Adrenal gland (tissue), 12 donors: Measurements from ENCODE around the gene PRR33. TPM values are rescaled to one million over a fixed set of nuclear protein-coding genes. Genes with fewer than 3 reads are reported as not detected.

Source experiments
- DNase-seq, 7 donors: peaks; one replicate each; pipeline ENCODE4 v3.0.0-alpha.2; 2019 to 2020
- H3K27ac ChIP-seq, 5 donors: fragments of 200-600 bp; sonication (generic) in 4 of 5; 1 replicate in 3 of 5; 2 replicates in 2 of 5; pipeline versions ENCODE4 v1.5.1 to v1.8.0; 2016 to 2020; ENCODE audit warnings: mild to moderate bottlenecking in 1 of 5
- H3K27me3 ChIP-seq: fragments of 200-600 bp; 2 replicates; pipeline ENCODE4 v1.8.0; 2021
- H3K36me3 ChIP-seq, 2 donors: fragments of 200-600 bp; replicated peaks in 1 of 2; 1 replicate in 1 of 2; 2 replicates in 1 of 2; pipeline versions ENCODE4 v1.5.1 to v1.8.0; 2018 to 2022
- H3K4me1 ChIP-seq, 2 donors: fragments of 200-600 bp; replicated peaks in 1 of 2; 1 replicate in 1 of 2; 2 replicates in 1 of 2; pipeline versions ENCODE4 v1.5.1 to v1.8.0; 2018 to 2021
- H3K4me3 ChIP-seq, 4 donors: fragments of 200-600 bp; sonication (generic) in 3 of 4; one replicate each; pipeline ENCODE4 v1.5.1; 2016 to 2018
- H3K9me3 ChIP-seq, 3 donors: fragments of 200-600 bp; sonication (generic) in 1 of 3; replicated peaks in 1 of 3; 1 replicate in 2 of 3; 2 replicates in 1 of 3; pipeline versions ENCODE4 v1.5.1 to v1.8.0; 2016 to 2021
- POLR2A ChIP-seq, 2 donors: fragments of 450-650 bp; IDR thresholded peaks; one replicate each; pipeline ENCODE4 v1.6.1; 2017; ENCODE audit warnings: antibody characterized with exemption in 2 of 2, mild to moderate bottlenecking in 2 of 2, moderate library complexity in 1 of 2
- WGBS, 4 donors: extraction: QIAGEN DNeasy Blood & Tissue Kit in 2 of 4; methylation state at CpG; one replicate each; pipeline versions ENCODE4 v1.1.5 to v1.1.7; 2013 to 2017; 5-methylcytosine and 5-hydroxymethylcytosine counted together
- intact Hi-C, 2 donors: fragments of 100-400 bp; cut with DNase I; formaldehyde crosslinking; loops; one replicate each; pipeline versions ENCODE4 v1.14.1 to v1.15.0; 2022 to 2023
- polyA plus RNA-seq, 3 donors: library from polyadenylated mRNA; stranded (reverse); fragments of 200-250 nt in 2 of 3; fragments of 350-450 nt in 1 of 3; fragmentation: Illumina TruSeq in 1 of 3; extraction: RNeasy Lipid Tissue Mini Kit (QIAGEN cat#74804) in 1 of 3; gene quantifications; one replicate each; pipeline ENCODE4 v1.2.3, GENCODE V29; 2013 to 2014
- total RNA-seq, 9 donors: library from RNA; depleted of rRNA in 4 of 9; stranded (reverse); fragments of >200 nt in 4 of 9; fragments of 120-200 nt in 1 of 9; fragmentation: NEBNext Ultra II Directional in 1 of 9; extraction: Animal tissue kit (Norgen Biotek cat#: 25700) in 1 of 9; gene quantifications; one replicate each; pipeline versions ENCODE4 v1.1.0 to v1.2.4, GENCODE V29; 2013 to 2023
- TF ChIP-seq, protein P1 (sequence below), 6 experiments: fragments of 450-650 bp in 4 of 6; fragments of 200-600 bp in 2 of 6; sonication (generic) in 1 of 6; IDR thresholded peaks; 1 replicate in 5 of 6; 2 replicates in 1 of 6; pipeline versions ENCODE4 v1.5.1 to v1.8.0; 2016 to 2021; ENCODE audit warnings: antibody characterized with exemption in 6 of 6, mild to moderate bottlenecking in 2 of 6, moderate library complexity in 1 of 6
- donor health status: healthy with polysubstance abuse.
- donor health status: Bipolar disorder and iron deficiency.
- donor health status: DM: yes; HTN: yes; CAD: no.
- donor health status: DM: no; HTN: no; CAD: no.
- donor health status: DM: no; HTN: no; CAD: no.
- donor health status: DM: yes; HTN: yes; CAD: no.

PRR33 gene
- total and polyA plus RNA-seq, 12 donors: 0.07 to 2.3 (median 0.25) TPM; not detected in 6

DNA sequence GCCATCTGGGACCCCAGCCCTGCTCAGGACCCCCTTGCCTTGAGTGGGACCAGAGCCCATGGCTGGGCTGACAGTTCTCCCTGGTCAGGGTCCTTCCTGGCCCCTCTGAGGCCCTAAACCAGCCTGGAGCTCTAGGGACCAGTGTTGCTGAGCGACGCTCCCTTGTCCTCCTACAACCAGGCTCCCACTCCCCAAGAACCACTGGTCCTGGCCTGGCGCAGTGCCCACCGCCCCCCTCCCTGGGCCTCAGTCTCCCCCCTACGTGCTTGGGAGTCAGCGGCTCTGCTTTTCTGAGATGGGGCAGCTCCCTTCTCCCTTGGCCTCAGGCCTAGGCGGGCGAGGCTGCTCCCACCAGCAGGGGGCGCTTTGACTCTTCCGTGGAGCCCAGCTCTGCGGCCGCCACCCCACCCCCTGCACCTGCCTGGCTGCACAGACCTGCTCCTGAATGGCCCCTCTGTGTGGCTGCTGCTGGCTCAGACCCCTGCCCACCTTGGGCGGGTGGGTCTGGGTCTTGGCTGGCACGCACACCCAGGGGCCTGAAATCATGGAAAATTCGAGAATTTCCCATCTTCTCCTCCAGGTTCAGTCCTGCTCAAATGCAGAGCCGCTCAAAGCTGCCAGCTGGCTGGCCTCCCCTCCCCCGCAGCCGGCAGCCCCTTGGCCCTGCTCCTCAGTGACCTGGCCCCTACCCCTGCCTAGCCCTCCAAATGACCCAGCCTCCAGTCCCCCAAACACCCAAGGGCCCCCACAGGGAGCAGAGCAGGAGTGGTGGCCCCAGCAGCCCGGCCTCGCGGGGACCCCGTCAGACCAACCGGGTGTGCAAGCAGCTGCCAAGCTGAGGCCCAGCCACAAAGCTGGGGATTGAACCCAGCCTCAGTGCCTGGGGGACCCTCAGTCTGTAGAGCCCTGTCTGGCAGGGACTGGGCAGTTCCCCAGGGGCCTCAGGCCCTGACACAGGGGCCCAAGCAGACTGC is 9.1 kb downstream of the PRR33 start:
- peak; percentile 73 to 88 (median 82) for DNase-seq
- intact Hi-C loops: loop anchor here (5.0 kb wide), 2 partner anchors 35 to 270 kb away; partner anchors contain the start of gene TNNT3 (in 1 of the 2)
- peaks cover 0 to 26% of the 10 kb centered on the region in 2 donors for H3K4me1 ChIP-seq
- 18 to 39% (median 34%) methylated on average over 9 to 23 of the region's 23 CpGs for WGBS, 4 donors
- no peaks in the 10 kb centered on the region for H3K9me3 ChIP-seq
- TF ChIP-seq POLR2A (IDR thresholded peaks at IDR 0.05): no peak
- TF ChIP-seq, protein P1, sequence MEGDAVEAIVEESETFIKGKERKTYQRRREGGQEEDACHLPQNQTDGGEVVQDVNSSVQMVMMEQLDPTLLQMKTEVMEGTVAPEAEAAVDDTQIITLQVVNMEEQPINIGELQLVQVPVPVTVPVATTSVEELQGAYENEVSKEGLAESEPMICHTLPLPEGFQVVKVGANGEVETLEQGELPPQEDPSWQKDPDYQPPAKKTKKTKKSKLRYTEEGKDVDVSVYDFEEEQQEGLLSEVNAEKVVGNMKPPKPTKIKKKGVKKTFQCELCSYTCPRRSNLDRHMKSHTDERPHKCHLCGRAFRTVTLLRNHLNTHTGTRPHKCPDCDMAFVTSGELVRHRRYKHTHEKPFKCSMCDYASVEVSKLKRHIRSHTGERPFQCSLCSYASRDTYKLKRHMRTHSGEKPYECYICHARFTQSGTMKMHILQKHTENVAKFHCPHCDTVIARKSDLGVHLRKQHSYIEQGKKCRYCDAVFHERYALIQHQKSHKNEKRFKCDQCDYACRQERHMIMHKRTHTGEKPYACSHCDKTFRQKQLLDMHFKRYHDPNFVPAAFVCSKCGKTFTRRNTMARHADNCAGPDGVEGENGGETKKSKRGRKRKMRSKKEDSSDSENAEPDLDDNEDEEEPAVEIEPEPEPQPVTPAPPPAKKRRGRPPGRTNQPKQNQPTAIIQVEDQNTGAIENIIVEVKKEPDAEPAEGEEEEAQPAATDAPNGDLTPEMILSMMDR (IDR thresholded peaks at IDR 0.05): peak; percentile 81 to 93 (median 86)
- no peak overlapping the region for H3K4me3 ChIP-seq
- H3K36me3 ChIP-seq: peaks cover 0 to 49% of the 10 kb centered on the region in 2 donors
- peak overlapping the region in 3 of 5 donors; percentile 26 to 97 (median 76) for H3K27ac ChIP-seq
- H3K27me3 ChIP-seq: no peaks in the 10 kb centered on the region

DNA sequence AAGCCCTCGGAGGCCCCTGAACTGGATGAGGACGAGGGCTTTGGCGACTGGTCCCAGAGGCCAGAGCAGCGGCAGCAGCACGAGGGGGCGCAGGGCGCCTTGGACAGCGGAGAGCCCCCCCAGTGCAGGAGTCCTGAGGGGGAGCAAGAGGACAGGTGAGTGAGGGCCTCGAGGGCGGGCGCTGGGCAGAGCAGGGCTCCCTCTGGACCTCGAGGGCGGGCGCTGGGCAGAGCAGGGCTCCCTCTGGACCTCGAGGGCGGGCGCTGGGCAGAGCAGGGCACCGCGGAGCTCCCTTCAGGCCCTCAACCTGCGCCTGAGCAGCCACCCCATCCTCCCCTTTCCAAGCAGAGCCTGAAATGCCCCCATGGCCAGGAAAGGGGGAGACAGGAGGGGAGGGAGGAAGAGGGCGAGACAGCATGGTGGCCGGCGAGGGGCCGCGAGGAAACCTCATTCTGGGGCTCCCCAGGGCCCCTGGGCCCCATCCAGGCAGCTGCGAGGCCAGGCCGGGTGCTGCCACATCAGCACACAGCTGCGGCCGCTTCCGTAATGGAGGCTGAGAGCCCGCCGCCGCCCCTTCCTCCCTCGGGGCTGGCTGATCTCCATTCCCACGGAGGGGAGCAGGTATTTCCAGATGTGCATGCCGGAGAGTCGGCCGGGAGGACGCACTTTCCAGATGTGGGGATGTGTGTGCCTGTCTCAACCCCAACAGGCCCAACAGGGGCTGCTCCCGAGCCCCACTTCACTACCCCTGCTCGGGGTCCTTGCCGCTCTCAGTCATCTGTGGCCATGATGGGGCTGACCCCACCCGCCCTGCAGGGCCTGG is 10.0 kb downstream of the PRR33 start:
- Histone ChIP-seq H3K36me3 (peaks cover 0 to 41% of the 10 kb centered on the region in 2 donors), H3K9me3 (no peaks in the 10 kb centered on the region), H3K27ac (peak overlapping the region in 4 of 5 donors; percentile 31 to 97 (median 65)), H3K27me3 (no peaks in the 10 kb centered on the region), H3K4me3 (no peak overlapping the region), H3K4me1 (peaks cover 1 to 35% of the 10 kb centered on the region in 2 donors)
- no peak for TF ChIP-seq POLR2A (IDR thresholded peaks at IDR 0.05)
- TF ChIP-seq, protein P1 (IDR thresholded peaks at IDR 0.05): no peak
- intact Hi-C loops: loop anchor here (5.0 kb wide), 2 partner anchors 36 to 271 kb away; partner anchors contain the start of gene TNNT3 (in 1 of the 2)
- WGBS, 4 donors: 55 to 100% (median 64%) methylated on average over 2 to 43 of the region's 43 CpGs
- peak in 5 of 7 donors; percentile 24 to 52 (median 31) for DNase-seq

DNA sequence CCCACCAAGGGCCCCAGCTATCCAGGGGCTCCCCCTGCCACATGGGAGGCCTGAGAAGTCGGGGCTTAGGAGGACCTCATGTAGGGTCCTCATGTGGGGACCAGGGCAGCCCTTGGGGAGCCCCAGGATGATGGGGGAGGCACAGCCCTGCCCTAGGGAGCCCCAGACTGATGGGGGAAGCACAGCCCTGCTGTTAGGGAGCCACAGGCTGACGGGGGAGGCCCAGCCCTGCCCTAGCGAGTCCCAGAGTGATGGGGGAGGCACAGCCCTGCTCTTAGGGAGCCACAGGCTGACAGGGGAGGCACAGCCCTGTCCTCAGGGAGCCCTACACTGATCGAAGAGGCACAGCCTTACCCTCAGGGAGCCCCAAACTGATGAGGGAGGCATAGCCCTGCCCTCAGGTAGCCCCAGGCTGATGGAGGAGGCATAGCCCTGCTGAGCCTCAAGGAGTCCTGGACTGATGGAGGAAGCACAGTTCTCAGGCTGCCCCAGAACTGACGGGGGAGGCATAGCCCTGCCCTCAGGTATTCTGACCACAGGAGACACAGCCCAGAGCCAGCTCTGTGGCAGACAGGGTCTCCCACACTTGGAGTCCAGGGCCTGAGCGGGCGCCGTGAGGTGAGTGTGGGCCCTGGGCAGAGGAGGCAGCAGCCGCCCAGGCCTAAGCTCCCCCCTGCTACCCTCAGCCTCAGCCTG is 10.8 kb downstream of the PRR33 start:
- Histone ChIP-seq H3K4me3 (no peak overlapping the region), H3K27me3 (no peaks in the 10 kb centered on the region), H3K9me3 (no peaks in the 10 kb centered on the region), H3K36me3 (peaks cover 0 to 34% of the 10 kb centered on the region in 2 donors), H3K4me1 (peaks cover 9 to 42% of the 10 kb centered on the region in 2 donors), H3K27ac (peak overlapping the region; percentile 31 to 97 (median 69))
- WGBS, 4 donors: 67 to 90% (median 72%) methylated on average over 2 to 9 of the region's 9 CpGs; no CpG with 5 or more reads in 1 of the 4 donors
- DNase-seq: peak in 1 of 7 donors; percentile 21
- TF ChIP-seq, protein P1 (IDR thresholded peaks at IDR 0.05): no peak
- no peak for TF ChIP-seq POLR2A (IDR thresholded peaks at IDR 0.05)
- intact Hi-C loops: loop anchor here (5.0 kb wide), 2 partner anchors 36 to 271 kb away; partner anchors contain the start of gene TNNT3 (in 1 of the 2)
